H1 (cell line): ENCODE measurements around the gene PRXL2A.

Experiments used
- CTCF ChIP-seq, 3 experiments: IDR thresholded peaks; 1 replicate in 2 of 3; 2 replicates in 1 of 3; pipeline versions ENCODE4 v1.5.1 to v1.6.1; 2011; ENCODE audit warnings: low read length in 3 of 3, mild to moderate bottlenecking in 3 of 3, inconsistent platforms in 2 of 3, low read depth in 1 of 3, moderate library complexity in 1 of 3; ENCODE audit not compliant: insufficient read depth in 1 of 3; ENCODE audit errors: control extremely low read depth in 1 of 3
- GABPA ChIP-seq: IDR thresholded peaks from 2 replicates; pipeline ENCODE4 v1.6.1; 2011; ENCODE audit warnings: mild to moderate bottlenecking, low read length, moderate library complexity, borderline replicate concordance; ENCODE audit not compliant: insufficient read depth
- NRF1 ChIP-seq: IDR thresholded peaks from 2 replicates; pipeline ENCODE4 v1.6.1; 2011; ENCODE audit warnings: mild to moderate bottlenecking, low read depth, low read length, improper control_type of control experiment
- POLR2AphosphoS5 ChIP-seq: IDR thresholded peaks from 2 replicates; pipeline ENCODE4 v1.6.1; 2011; ENCODE audit warnings: low read depth, low read length
- RFX5 ChIP-seq: IDR thresholded peaks from 2 replicates; pipeline ENCODE4 v1.6.1; 2011; ENCODE audit warnings: low read depth, low read length, improper control_type of control experiment, borderline replicate concordance
- TAF1 ChIP-seq: IDR thresholded peaks from 2 replicates; pipeline ENCODE4 v1.6.1; 2011; ENCODE audit warnings: mild to moderate bottlenecking, low read depth, low read length
- TBP ChIP-seq: IDR thresholded peaks from 2 replicates; pipeline ENCODE4 v1.6.1; 2011; ENCODE audit warnings: low read depth, low read length, improper control_type of control experiment

- no peak for TF ChIP-seq GABPA
- no peak for TF ChIP-seq NRF1
- no peak for TF ChIP-seq CTCF (IDR thresholded peaks at IDR 0.05; ENCODE audit: control extremely low read depth in 1 of 3, insufficient read depth in 1 of 3, low read depth in 1 of 3, low read length in 3 of 3)
- no peak for TF ChIP-seq TAF1
- no peak for TF ChIP-seq RFX5
- TF ChIP-seq POLR2AphosphoS5: no peak
- no peak for TF ChIP-seq TBP
Measured at GRCh38 chr10:80394358-80394916, 13.9 kb upstream of the PRXL2A start.
